ENCODE results near the gene GADL1. TPM values are rescaled to one million over a fixed set of nuclear protein-coding genes. Genes with fewer than 3 reads are reported as not detected.

Gene GADL1
- polyA plus RNA-seq, 1 donor (not counting 4 experiments of a cell fraction or from before 2014, with no cell fraction given): not detected

GRCh38 chr3:30737743-30738499 lies 156.5 kb downstream of the GADL1 start:
- Histone ChIP-seq H3K9me3 (ENCODE audit: control insufficient read depth, low read depth, low read length) (no peaks in the 10 kb centered on the region), H3K9me1 (ENCODE audit: control insufficient read depth, extremely low read depth, insufficient read depth, low read length) (no peaks in the 10 kb centered on the region), H3K4me2 (ENCODE audit: control insufficient read depth, extremely low read depth, insufficient read depth, low read depth, low read length) (no peak overlapping the region), H3K4me3 (ENCODE audit: control insufficient read depth in 2 of 3, extremely low read depth in 1 of 3, insufficient read depth in 2 of 3, low read depth in 1 of 3, low read length in 3 of 3) (no peak overlapping the region), H3K36me3 (ENCODE audit: control insufficient read depth in 2 of 2, extremely low read depth in 1 of 2, insufficient read depth in 2 of 2, low read length in 2 of 2) (no peaks in the 10 kb centered on the region), H3K79me2 (ENCODE audit: control insufficient read depth, insufficient read depth, low read length) (no peaks in the 10 kb centered on the region), H3K9ac (ENCODE audit: control insufficient read depth, extremely low read depth, insufficient read depth, low read length) (no peak overlapping the region), H2AFZ (ENCODE audit: control insufficient read depth, low read length) (no peak overlapping the region), H3K27me3 (ENCODE audit: control insufficient read depth, extremely low read depth, insufficient read depth, low read length) (no peaks in the 10 kb centered on the region), H4K20me1 (ENCODE audit: control insufficient read depth, extremely low read depth, insufficient read depth, low read length) (no peaks in the 10 kb centered on the region), H3K27ac (ENCODE audit: control insufficient read depth, insufficient read depth, low read length) (no peak overlapping the region), H3K4me1 (ENCODE audit: control insufficient read depth, extremely low read depth, insufficient read depth, low read length) (no peaks in the 10 kb centered on the region)
- TF ChIP-seq CTCF (optimal IDR thresholded peaks at IDR 0.05 in 1 of 3, IDR thresholded peaks at IDR 0.05 in 1 of 3, conservative IDR thresholded peaks at IDR 0.05 in 1 of 3; ENCODE audit: extremely low read depth in 1 of 3, insufficient read depth in 2 of 3, low read length in 3 of 3): no peak
- TF ChIP-seq EZH2 (IDR thresholded peaks at IDR 0.05; ENCODE audit: low read length): no peak
- dilution Hi-C loops (cut with MboI; ENCODE audit: extremely low pct_ligation_motif_present, low sequenced_read_pairs): no loop called here
- FAIRE-seq (peak; percentile 5), DNase-seq (ENCODE audit: low read depth, low spot score) (no peak)

- Histone ChIP-seq H3K36me3 (ENCODE audit: control insufficient read depth in 2 of 2, extremely low read depth in 1 of 2, insufficient read depth in 2 of 2, low read length in 2 of 2) (no peaks in the 10 kb centered on the region), H3K9ac (ENCODE audit: control insufficient read depth, extremely low read depth, insufficient read depth, low read length) (no peak overlapping the region), H3K4me2 (ENCODE audit: control insufficient read depth, extremely low read depth, insufficient read depth, low read depth, low read length) (no peak overlapping the region), H3K27me3 (ENCODE audit: control insufficient read depth, extremely low read depth, insufficient read depth, low read length) (no peaks in the 10 kb centered on the region), H2AFZ (ENCODE audit: control insufficient read depth, low read length) (no peak overlapping the region), H4K20me1 (ENCODE audit: control insufficient read depth, extremely low read depth, insufficient read depth, low read length) (no peaks in the 10 kb centered on the region), H3K4me1 (ENCODE audit: control insufficient read depth, extremely low read depth, insufficient read depth, low read length) (no peaks in the 10 kb centered on the region), H3K27ac (ENCODE audit: control insufficient read depth, insufficient read depth, low read length) (no peak overlapping the region), H3K9me3 (ENCODE audit: control insufficient read depth, low read depth, low read length) (no peaks in the 10 kb centered on the region), H3K4me3 (ENCODE audit: control insufficient read depth in 2 of 3, extremely low read depth in 1 of 3, insufficient read depth in 2 of 3, low read depth in 1 of 3, low read length in 3 of 3) (no peak overlapping the region), H3K9me1 (ENCODE audit: control insufficient read depth, extremely low read depth, insufficient read depth, low read length) (peaks cover 2% of the 10 kb centered on the region), H3K79me2 (ENCODE audit: control insufficient read depth, insufficient read depth, low read length) (no peaks in the 10 kb centered on the region)
- FAIRE-seq: no peak
- DNase-seq (ENCODE audit: low read depth, low spot score): no peak
- TF ChIP-seq CTCF (optimal IDR thresholded peaks at IDR 0.05 in 1 of 3, IDR thresholded peaks at IDR 0.05 in 1 of 3, conservative IDR thresholded peaks at IDR 0.05 in 1 of 3; ENCODE audit: extremely low read depth in 1 of 3, insufficient read depth in 2 of 3, low read length in 3 of 3) (no peak), EZH2 (IDR thresholded peaks at IDR 0.05; ENCODE audit: low read length) (no peak)
- dilution Hi-C loops (cut with MboI; ENCODE audit: extremely low pct_ligation_motif_present, low sequenced_read_pairs): no loop called here
Measured at GRCh38 chr3:30733696-30734095, 160.8 kb downstream of the GADL1 start.
